Mesothelial cell of epicardium (in vitro differentiated cells): ENCODE data around the gene SLC7A6. TPM values are rescaled to one million over a fixed set of nuclear protein-coding genes. Genes with fewer than 3 reads are reported as not detected.
A peak's percentile ranks its signal among the peaks of the same experiment; 100 is the strongest.

Source experiments
- DNase-seq, 2 experiments: peaks; one replicate each; pipeline ENCODE4 v3.0.0; 2021; ENCODE audit warnings: low spot score in 2 of 2; ENCODE audit not compliant: unreplicated experiment in 2 of 2
- H3K27ac Mint-ChIP-seq: 2 replicates; pipeline ENCODE4 v1.8.0; 2021; ENCODE audit warnings: mixed read lengths
- H3K27me3 Mint-ChIP-seq: 2 replicates; pipeline ENCODE4 v1.8.0; 2021; ENCODE audit warnings: low read depth, mixed read lengths
- H3K36me3 Mint-ChIP-seq: 2 replicates; pipeline ENCODE4 v1.8.0; 2021; ENCODE audit warnings: mixed read lengths
- H3K4me1 Mint-ChIP-seq: 2 replicates; pipeline ENCODE4 v1.8.0; 2021; ENCODE audit warnings: mixed read lengths
- H3K4me3 Mint-ChIP-seq: 2 replicates; pipeline ENCODE4 v1.8.0; 2021; ENCODE audit warnings: mild to moderate bottlenecking, moderate library complexity, mixed read lengths
- H3K9me3 Mint-ChIP-seq: 2 replicates; pipeline ENCODE4 v1.8.0; 2021; ENCODE audit warnings: mixed read lengths
- total RNA-seq: library from RNA; stranded (reverse); gene quantifications from 3 replicates; pipeline ENCODE4 v1.2.1, GENCODE V29; 2021
- TF ChIP-seq, protein P1 (sequence below): fragments of 200-600 bp; sonication (generic); IDR thresholded peaks from one replicate; pipeline ENCODE4 v1.5.0; 2021; ENCODE audit warnings: antibody characterized with exemption; ENCODE audit not compliant: unreplicated experiment

The SLC7A6 gene
- total RNA-seq, 1 donor from 2014 or later: 73.2 TPM

- H3K4me1 Mint-ChIP-seq: peaks cover 10% of the 10 kb centered on the region
- H3K27me3 Mint-ChIP-seq: no peaks in the 10 kb centered on the region
- TF ChIP-seq, protein P1, sequence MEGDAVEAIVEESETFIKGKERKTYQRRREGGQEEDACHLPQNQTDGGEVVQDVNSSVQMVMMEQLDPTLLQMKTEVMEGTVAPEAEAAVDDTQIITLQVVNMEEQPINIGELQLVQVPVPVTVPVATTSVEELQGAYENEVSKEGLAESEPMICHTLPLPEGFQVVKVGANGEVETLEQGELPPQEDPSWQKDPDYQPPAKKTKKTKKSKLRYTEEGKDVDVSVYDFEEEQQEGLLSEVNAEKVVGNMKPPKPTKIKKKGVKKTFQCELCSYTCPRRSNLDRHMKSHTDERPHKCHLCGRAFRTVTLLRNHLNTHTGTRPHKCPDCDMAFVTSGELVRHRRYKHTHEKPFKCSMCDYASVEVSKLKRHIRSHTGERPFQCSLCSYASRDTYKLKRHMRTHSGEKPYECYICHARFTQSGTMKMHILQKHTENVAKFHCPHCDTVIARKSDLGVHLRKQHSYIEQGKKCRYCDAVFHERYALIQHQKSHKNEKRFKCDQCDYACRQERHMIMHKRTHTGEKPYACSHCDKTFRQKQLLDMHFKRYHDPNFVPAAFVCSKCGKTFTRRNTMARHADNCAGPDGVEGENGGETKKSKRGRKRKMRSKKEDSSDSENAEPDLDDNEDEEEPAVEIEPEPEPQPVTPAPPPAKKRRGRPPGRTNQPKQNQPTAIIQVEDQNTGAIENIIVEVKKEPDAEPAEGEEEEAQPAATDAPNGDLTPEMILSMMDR: no peak
- DNase-seq: no peak
- peaks cover 19% of the 10 kb centered on the region for H3K36me3 Mint-ChIP-seq
- H3K27ac Mint-ChIP-seq: peak overlapping the region; percentile 81
- H3K4me3 Mint-ChIP-seq: no peak overlapping the region
- H3K9me3 Mint-ChIP-seq: no peaks in the 10 kb centered on the region
Measured at GRCh38 chr16:68275611-68276191, 11.4 kb downstream of the SLC7A6 start.

DNA sequence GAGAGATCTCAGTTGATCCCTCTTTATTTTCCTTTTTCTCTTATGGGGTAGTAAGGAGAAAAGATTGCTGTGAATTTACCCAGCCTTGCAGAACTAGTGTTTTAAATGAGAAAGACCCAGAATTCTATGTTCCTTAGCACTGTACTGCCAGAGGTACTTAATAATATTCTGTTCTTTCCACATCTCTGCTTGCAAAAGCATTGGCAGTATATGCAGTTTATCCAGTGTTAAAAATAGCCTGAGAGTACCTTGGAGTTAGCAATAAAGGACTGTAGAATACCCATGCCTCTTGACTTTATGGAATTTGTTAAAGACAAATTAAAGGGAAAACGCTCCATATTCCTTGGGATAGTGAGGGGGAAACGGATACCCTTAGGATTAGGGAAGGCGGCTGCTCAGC, 11.9 kb downstream of the SLC7A6 start:
- peak overlapping the region; percentile 81 for H3K27ac Mint-ChIP-seq
- H3K4me1 Mint-ChIP-seq: peaks cover 10% of the 10 kb centered on the region
- TF ChIP-seq, protein P1: no peak
- H3K27me3 Mint-ChIP-seq: no peaks in the 10 kb centered on the region
- no peak for DNase-seq
- H3K9me3 Mint-ChIP-seq: no peaks in the 10 kb centered on the region
- H3K36me3 Mint-ChIP-seq: peaks cover 19% of the 10 kb centered on the region
- no peak overlapping the region for H3K4me3 Mint-ChIP-seq

- Mint-ChIP-seq H3K27ac (no peak overlapping the region), H3K27me3 (no peaks in the 10 kb centered on the region), H3K4me1 (peaks cover 12% of the 10 kb centered on the region), H3K9me3 (no peaks in the 10 kb centered on the region), H3K4me3 (no peak overlapping the region), H3K36me3 (peaks cover 13% of the 10 kb centered on the region)
- DNase-seq: no peak
- TF ChIP-seq, protein P1: no peak
Measured at GRCh38 chr16:68279726-68280558, 15.6 kb downstream of the SLC7A6 start.

DNA sequence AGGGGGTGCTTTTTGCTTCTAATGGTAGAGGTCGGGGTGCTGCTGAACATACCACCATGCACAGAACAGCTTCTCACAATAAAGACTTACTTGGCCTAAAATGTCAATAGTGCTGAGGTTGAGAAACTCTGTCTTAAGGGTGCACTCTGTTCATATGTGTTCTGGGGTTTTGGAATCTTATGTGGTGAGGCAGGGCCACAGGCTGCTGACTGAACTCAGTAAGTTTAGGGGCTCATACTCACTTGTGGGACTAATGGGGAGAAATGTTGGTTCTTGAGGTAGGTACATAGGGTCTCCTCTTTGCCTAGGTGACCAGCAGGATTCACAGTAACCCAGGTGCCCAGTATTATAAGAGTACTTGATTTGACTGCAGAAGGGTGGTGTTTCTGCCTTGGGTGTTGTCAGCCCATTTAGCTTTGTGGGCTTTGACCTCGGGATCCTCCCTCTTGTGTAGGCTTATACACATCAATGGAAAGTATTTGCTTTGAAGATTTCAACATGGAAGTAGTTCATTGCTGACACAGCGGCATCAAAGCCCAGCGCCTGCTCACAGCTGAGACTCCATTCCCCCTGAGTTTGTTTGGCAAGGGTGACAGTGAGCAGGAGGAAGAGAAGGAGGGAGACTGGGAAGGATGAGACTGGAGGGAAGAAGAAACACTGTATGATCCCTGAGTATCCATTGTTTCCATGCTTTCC, 17.2 kb downstream of the SLC7A6 start:
- DNase-seq: no peak
- Mint-ChIP-seq H3K9me3 (no peaks in the 10 kb centered on the region), H3K4me3 (no peak overlapping the region), H3K4me1 (peaks cover 2% of the 10 kb centered on the region), H3K36me3 (peaks cover 12% of the 10 kb centered on the region), H3K27ac (no peak overlapping the region), H3K27me3 (no peaks in the 10 kb centered on the region)
- TF ChIP-seq, protein P1: no peak

DNA sequence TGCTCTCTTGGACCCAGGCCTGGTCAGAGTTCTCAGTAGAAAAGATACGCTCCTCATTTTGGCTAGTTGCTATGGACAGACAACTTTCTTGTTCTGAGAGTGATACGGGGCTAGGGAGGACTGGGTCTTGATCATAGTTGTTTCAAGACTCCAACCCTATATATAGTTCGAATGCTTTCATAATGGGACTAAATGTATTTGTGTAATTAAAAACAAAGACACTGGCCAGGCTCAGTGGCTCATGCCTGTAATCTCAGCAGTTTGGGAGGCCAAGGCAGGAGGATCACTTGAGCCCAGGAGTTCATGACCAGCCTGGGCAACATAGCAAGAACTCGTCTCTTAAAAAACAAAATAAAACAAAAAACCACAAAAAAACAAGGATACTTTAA, 17.7 kb downstream of the SLC7A6 start:
- no peak overlapping the region for H3K27ac Mint-ChIP-seq
- H3K9me3 Mint-ChIP-seq: no peaks in the 10 kb centered on the region
- H3K4me3 Mint-ChIP-seq: no peak overlapping the region
- TF ChIP-seq, protein P1: no peak
- no peak for DNase-seq
- no peaks in the 10 kb centered on the region for H3K27me3 Mint-ChIP-seq
- peaks cover 15% of the 10 kb centered on the region for H3K36me3 Mint-ChIP-seq
- peaks cover 2% of the 10 kb centered on the region for H3K4me1 Mint-ChIP-seq
